Liver (tissue), 9 donors: Measurements from ENCODE around the gene PCYOX1L. TPM values are rescaled to one million over a fixed set of nuclear protein-coding genes. Genes with fewer than 3 reads are reported as not detected.

Experiments used
- DNase-seq: peaks from one replicate; pipeline ENCODE4 v3.0.0-alpha.2; 2017; ENCODE audit warnings: low spot score
- H3K27ac ChIP-seq, 2 donors: one replicate each; pipeline ENCODE4 v1.7.0; 2013; ENCODE audit warnings: inconsistent platforms in 2 of 2, low read length in 2 of 2, control low read depth in 1 of 2, low read depth in 1 of 2, mild to moderate bottlenecking in 1 of 2
- H3K27me3 ChIP-seq, 4 donors: one replicate each; pipeline versions ENCODE4 v1.6.1 to v1.7.0; 2013; ENCODE audit warnings: low read length in 3 of 4, inconsistent platforms in 1 of 4, mild to moderate bottlenecking in 1 of 4, moderate library complexity in 1 of 4; ENCODE audit not compliant: control insufficient read depth in 4 of 4, insufficient read depth in 4 of 4
- H3K36me3 ChIP-seq, 4 donors: one replicate each; pipeline versions ENCODE4 v1.6.1 to v1.7.0; 2013; ENCODE audit warnings: low read length in 3 of 4, mild to moderate bottlenecking in 3 of 4, low read depth in 1 of 4, moderate library complexity in 1 of 4; ENCODE audit not compliant: control insufficient read depth in 4 of 4, insufficient read depth in 3 of 4
- H3K4me1 ChIP-seq, 4 donors: one replicate each; pipeline versions ENCODE4 v1.6.1 to v1.7.0; 2013; ENCODE audit warnings: low read length in 3 of 4, mild to moderate bottlenecking in 3 of 4, moderate library complexity in 1 of 4; ENCODE audit not compliant: control insufficient read depth in 4 of 4, insufficient read depth in 4 of 4
- H3K4me3 ChIP-seq, 3 donors: one replicate each; pipeline versions ENCODE4 v1.6.1 to v1.7.0; 2013; ENCODE audit warnings: low read length in 3 of 3, control low read depth in 1 of 3, low read depth in 1 of 3, mild to moderate bottlenecking in 1 of 3
- H3K9ac ChIP-seq, 2 donors: one replicate each; pipeline ENCODE4 v1.7.0; 2013; ENCODE audit warnings: low read length in 2 of 2, mild to moderate bottlenecking in 2 of 2, moderate library complexity in 2 of 2, control low read depth in 1 of 2, low read depth in 1 of 2
- H3K9me3 ChIP-seq, 4 donors: one replicate each; pipeline versions ENCODE4 v1.6.1 to v1.7.0; 2013; ENCODE audit warnings: low read length in 3 of 4; ENCODE audit not compliant: control insufficient read depth in 4 of 4
- EGR1 ChIP-seq, 2 donors: IDR thresholded peaks; 2 replicates each; pipeline ENCODE4 v1.6.1; 2016 to 2018; ENCODE audit warnings: antibody characterized with exemption in 2 of 2, low read depth in 2 of 2
- FOXA1 ChIP-seq: IDR thresholded peaks from 2 replicates; pipeline ENCODE4 v1.6.1; 2016; ENCODE audit warnings: antibody characterized with exemption
- FOXA2 ChIP-seq: IDR thresholded peaks from 2 replicates; pipeline ENCODE4 v1.6.1; 2016; ENCODE audit warnings: antibody characterized with exemption
- GABPA ChIP-seq, 2 donors: IDR thresholded peaks in 1 of 2; conservative IDR thresholded peaks in 1 of 2; 2 replicates each; pipeline ENCODE4 v1.6.1; 2016; ENCODE audit warnings: antibody characterized with exemption in 2 of 2, mild to moderate bottlenecking in 1 of 2, moderate library complexity in 1 of 2
- HNF4A ChIP-seq, 2 donors: conservative IDR thresholded peaks; 2 replicates each; pipeline ENCODE4 v1.6.1; 2016; ENCODE audit warnings: antibody characterized with exemption in 2 of 2, mild to moderate bottlenecking in 2 of 2
- NR2F2 ChIP-seq: IDR thresholded peaks from 2 replicates; pipeline ENCODE4 v1.6.1; 2016; ENCODE audit warnings: antibody characterized with exemption
- RAD21 ChIP-seq, 2 donors: IDR thresholded peaks; 2 replicates each; pipeline ENCODE4 v1.6.1; 2016; ENCODE audit warnings: antibody characterized with exemption in 2 of 2, mild to moderate bottlenecking in 2 of 2
- RXRA ChIP-seq, 2 donors: IDR thresholded peaks; 2 replicates each; pipeline ENCODE4 v1.6.1; 2017 to 2018; ENCODE audit warnings: antibody characterized with exemption in 2 of 2, mild to moderate bottlenecking in 1 of 2
- SP1 ChIP-seq: IDR thresholded peaks from 2 replicates; pipeline ENCODE4 v1.6.1; 2018; ENCODE audit warnings: antibody characterized with exemption, mild to moderate bottlenecking
- TAF1 ChIP-seq: conservative IDR thresholded peaks from 2 replicates; pipeline ENCODE4 v1.6.1; 2016; ENCODE audit warnings: antibody characterized with exemption, mild to moderate bottlenecking
- YY1 ChIP-seq: IDR thresholded peaks from 2 replicates; pipeline ENCODE4 v1.6.1; 2016; ENCODE audit warnings: antibody characterized with exemption, mild to moderate bottlenecking
- WGBS: extraction: QIAGEN DNeasy Blood & Tissue Kit; methylation state at CpG from one replicate; pipeline ENCODE4 v1.1.7; 2013; 5-methylcytosine and 5-hydroxymethylcytosine counted together
- polyA plus RNA-seq, 2 donors: library from polyadenylated mRNA; stranded (reverse) in 1 of 2; unstranded in 1 of 2; fragments of 200-250 nt in 1 of 2; fragments of >200 nt in 1 of 2; fragmentation: Nextera tagmentation in 1 of 2; extraction: Ambion mirVana in 1 of 2; gene quantifications; one replicate each; pipeline versions ENCODE4 v1.2.1 to v1.2.3, GENCODE V29; 2013 to 2015
- total RNA-seq, 2 donors: library from RNA; depleted of rRNA; stranded (reverse); fragments of >200 nt; gene quantifications; one replicate each; pipeline ENCODE4 v1.2.3, GENCODE V29; 2014
- TF ChIP-seq, protein P1 (sequence below): IDR thresholded peaks from 2 replicates; pipeline ENCODE4 v1.6.1; 2016; ENCODE audit warnings: antibody characterized with exemption
- TF ChIP-seq, protein P2 (sequence below): IDR thresholded peaks from 2 replicates; pipeline ENCODE4 v1.6.1; 2016; ENCODE audit warnings: antibody characterized with exemption
- TF ChIP-seq, protein P3 (sequence below): IDR thresholded peaks from 2 replicates; pipeline ENCODE4 v1.6.1; 2016; ENCODE audit warnings: antibody characterized with exemption, mild to moderate bottlenecking
- TF ChIP-seq, protein P4 (sequence below): IDR thresholded peaks from 2 replicates; pipeline ENCODE4 v1.6.1; 2016; ENCODE audit warnings: antibody characterized with exemption
- donor health status: healthy.
- donor health status: healthy.
- donor health status: healthy.
- donor health status: healthy.
- donor health status: healthy.

The PCYOX1L gene
- total and polyA plus RNA-seq, 4 donors: 0.47 to 4.4 (median 1.1) TPM

- TF ChIP-seq FOXA2 (no peak), RAD21 (IDR thresholded peaks at IDR 0.05) (no peak), YY1 (no peak), EGR1 (IDR thresholded peaks at IDR 0.05; ENCODE audit: low read depth in 2 of 2) (no peak), NR2F2 (no peak), RXRA (IDR thresholded peaks at IDR 0.05) (no peak), FOXA1 (no peak), HNF4A (conservative IDR thresholded peaks at IDR 0.05) (no peak), TAF1 (no peak), SP1 (no peak)
- TF ChIP-seq, protein P1, sequence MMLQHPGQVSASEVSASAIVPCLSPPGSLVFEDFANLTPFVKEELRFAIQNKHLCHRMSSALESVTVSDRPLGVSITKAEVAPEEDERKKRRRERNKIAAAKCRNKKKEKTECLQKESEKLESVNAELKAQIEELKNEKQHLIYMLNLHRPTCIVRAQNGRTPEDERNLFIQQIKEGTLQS: no peak
- TF ChIP-seq, protein P2, sequence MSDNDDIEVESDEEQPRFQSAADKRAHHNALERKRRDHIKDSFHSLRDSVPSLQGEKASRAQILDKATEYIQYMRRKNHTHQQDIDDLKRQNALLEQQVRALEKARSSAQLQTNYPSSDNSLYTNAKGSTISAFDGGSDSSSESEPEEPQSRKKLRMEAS: no peak
- TF ChIP-seq, protein P3, sequence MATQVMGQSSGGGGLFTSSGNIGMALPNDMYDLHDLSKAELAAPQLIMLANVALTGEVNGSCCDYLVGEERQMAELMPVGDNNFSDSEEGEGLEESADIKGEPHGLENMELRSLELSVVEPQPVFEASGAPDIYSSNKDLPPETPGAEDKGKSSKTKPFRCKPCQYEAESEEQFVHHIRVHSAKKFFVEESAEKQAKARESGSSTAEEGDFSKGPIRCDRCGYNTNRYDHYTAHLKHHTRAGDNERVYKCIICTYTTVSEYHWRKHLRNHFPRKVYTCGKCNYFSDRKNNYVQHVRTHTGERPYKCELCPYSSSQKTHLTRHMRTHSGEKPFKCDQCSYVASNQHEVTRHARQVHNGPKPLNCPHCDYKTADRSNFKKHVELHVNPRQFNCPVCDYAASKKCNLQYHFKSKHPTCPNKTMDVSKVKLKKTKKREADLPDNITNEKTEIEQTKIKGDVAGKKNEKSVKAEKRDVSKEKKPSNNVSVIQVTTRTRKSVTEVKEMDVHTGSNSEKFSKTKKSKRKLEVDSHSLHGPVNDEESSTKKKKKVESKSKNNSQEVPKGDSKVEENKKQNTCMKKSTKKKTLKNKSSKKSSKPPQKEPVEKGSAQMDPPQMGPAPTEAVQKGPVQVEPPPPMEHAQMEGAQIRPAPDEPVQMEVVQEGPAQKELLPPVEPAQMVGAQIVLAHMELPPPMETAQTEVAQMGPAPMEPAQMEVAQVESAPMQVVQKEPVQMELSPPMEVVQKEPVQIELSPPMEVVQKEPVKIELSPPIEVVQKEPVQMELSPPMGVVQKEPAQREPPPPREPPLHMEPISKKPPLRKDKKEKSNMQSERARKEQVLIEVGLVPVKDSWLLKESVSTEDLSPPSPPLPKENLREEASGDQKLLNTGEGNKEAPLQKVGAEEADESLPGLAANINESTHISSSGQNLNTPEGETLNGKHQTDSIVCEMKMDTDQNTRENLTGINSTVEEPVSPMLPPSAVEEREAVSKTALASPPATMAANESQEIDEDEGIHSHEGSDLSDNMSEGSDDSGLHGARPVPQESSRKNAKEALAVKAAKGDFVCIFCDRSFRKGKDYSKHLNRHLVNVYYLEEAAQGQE: no peak
- Histone ChIP-seq H3K4me1 (no peaks in the 10 kb centered on the region), H3K27me3 (peaks cover 0 to 4% (median 0%) of the 10 kb centered on the region in 4 donors), H3K4me3 (peak overlapping the region in 1 of 3 donors; percentile 1), H3K9ac (no peak overlapping the region), H3K9me3 (no peaks in the 10 kb centered on the region), H3K27ac (no peak overlapping the region), H3K36me3 (no peaks in the 10 kb centered on the region)
- DNase-seq: no peak
- 75% methylated on average over 15 of the region's 15 CpGs for WGBS
Measured at GRCh38 chr5:149410721-149411432, 53.0 kb downstream of the PCYOX1L start.

- Histone ChIP-seq H3K4me3 (no peak overlapping the region), H3K36me3 (no peaks in the 10 kb centered on the region), H3K27me3 (peaks cover 0 to 4% (median 0%) of the 10 kb centered on the region in 4 donors), H3K4me1 (peaks cover 0 to 3% (median 0%) of the 10 kb centered on the region in 4 donors), H3K27ac (peak overlapping the region in 1 of 2 donors; percentile 42), H3K9me3 (no peaks in the 10 kb centered on the region), H3K9ac (no peak overlapping the region)
- TF ChIP-seq RXRA (IDR thresholded peaks at IDR 0.05) (no peak), HNF4A (conservative IDR thresholded peaks at IDR 0.05) (no peak), RAD21 (IDR thresholded peaks at IDR 0.05) (no peak), YY1 (no peak), GABPA (IDR thresholded peaks at IDR 0.05 in 1 of 2, conservative IDR thresholded peaks at IDR 0.05 in 1 of 2) (no peak), EGR1 (IDR thresholded peaks at IDR 0.05; ENCODE audit: low read depth in 2 of 2) (no peak), FOXA2 (no peak), SP1 (no peak), FOXA1 (no peak), NR2F2 (no peak)
- TF ChIP-seq, protein P4, sequence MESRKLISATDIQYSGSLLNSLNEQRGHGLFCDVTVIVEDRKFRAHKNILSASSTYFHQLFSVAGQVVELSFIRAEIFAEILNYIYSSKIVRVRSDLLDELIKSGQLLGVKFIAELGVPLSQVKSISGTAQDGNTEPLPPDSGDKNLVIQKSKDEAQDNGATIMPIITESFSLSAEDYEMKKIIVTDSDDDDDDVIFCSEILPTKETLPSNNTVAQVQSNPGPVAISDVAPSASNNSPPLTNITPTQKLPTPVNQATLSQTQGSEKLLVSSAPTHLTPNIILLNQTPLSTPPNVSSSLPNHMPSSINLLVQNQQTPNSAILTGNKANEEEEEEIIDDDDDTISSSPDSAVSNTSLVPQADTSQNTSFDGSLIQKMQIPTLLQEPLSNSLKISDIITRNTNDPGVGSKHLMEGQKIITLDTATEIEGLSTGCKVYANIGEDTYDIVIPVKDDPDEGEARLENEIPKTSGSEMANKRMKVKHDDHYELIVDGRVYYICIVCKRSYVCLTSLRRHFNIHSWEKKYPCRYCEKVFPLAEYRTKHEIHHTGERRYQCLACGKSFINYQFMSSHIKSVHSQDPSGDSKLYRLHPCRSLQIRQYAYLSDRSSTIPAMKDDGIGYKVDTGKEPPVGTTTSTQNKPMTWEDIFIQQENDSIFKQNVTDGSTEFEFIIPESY: no peak
- TF ChIP-seq, protein P1: no peak
- TF ChIP-seq, protein P2: no peak
- DNase-seq: no peak
- 82% methylated on average over 9 of the region's 9 CpGs for WGBS
Measured at GRCh38 chr5:149411738-149412519, 54.1 kb downstream of the PCYOX1L start.
